ENCODE data around the gene CHKA.
A peak's percentile ranks its signal among the peaks of the same experiment; 100 is the strongest.

The CHKA gene

GRCh38 chr11:68142441-68143309 lies 21.5 kb upstream of the CHKA start:
- no peak for DNase-seq (ENCODE audit: low spot score)

GRCh38 chr11:68142028-68142412 lies 20.8 kb upstream of the CHKA start:
- no peak for DNase-seq (ENCODE audit: low spot score)

- no peak for DNase-seq (ENCODE audit: low spot score)
Observed at GRCh38 chr11:68141246-68142027, 20.2 kb upstream of the CHKA start.

DNA sequence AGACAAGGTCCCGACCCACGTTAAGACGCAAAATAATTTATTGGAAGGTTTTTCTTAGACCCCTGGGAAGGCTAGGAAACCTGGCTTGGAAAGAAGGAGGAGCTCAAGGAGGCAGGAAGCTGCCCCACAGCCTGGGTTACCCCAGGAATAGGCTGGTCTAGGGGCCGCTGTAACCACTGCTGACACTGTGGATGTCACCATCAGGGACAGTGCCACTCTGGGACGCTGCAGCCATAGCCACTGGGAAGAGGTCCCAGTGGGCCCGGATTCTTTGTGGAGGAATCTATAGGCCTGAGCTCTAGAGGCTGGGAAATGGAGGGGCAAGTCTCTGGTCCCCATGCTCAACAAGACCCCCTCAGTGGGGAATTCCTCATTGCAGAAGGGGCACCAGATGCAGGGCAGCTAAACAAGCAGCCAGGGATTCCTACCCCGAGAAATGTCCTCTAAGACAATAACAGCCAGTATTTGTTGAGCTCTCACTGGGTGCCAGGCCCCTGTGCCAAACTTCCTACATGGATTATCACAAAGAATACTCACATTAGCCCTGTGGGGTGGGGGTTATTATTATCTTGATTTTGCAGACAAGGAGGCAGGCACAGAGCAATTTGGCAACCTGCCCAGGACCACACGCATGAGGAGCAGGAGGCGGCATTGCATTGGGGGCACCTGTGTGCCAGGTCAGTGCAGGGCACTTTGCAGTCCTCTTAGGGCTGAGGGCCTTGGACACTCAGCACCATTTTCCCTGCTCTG lies 19.5 kb upstream of the CHKA start:
- DNase-seq (ENCODE audit: low spot score) = no peak

GRCh38 chr11:68138237-68138636 lies 17.0 kb upstream of the CHKA start:
- no peak for DNase-seq (ENCODE audit: low spot score)

- DNase-seq (ENCODE audit: low spot score) = no peak
Observed at GRCh38 chr11:68137833-68138232, 16.6 kb upstream of the CHKA start.

DNA sequence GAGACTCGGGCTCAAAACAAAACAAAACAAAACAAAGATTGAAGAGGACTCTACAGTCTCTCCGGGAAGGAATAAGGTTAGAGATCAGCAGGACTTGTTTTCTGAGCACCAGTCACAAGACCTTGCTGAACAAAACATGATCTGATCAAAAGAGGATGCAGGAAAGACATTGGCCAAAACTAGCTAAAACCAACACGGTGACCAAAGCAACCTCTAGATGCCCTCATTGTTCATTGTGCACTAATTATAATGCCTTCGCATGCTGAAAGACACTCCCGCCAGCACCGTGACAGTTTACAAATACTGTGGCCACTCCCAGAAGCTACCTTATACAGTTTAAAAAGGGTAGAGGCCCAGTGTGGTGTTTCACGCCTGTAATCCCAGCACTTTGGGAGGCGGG lies 15.7 kb upstream of the CHKA start:
- DNase-seq (ENCODE audit: low spot score) = no peak

GRCh38 chr11:68135161-68135560 lies 14.0 kb upstream of the CHKA start:
- DNase-seq (ENCODE audit: low spot score) = no peak

- no peak for DNase-seq (ENCODE audit: low spot score)
Observed at GRCh38 chr11:68133761-68134160, 12.6 kb upstream of the CHKA start.

DNA sequence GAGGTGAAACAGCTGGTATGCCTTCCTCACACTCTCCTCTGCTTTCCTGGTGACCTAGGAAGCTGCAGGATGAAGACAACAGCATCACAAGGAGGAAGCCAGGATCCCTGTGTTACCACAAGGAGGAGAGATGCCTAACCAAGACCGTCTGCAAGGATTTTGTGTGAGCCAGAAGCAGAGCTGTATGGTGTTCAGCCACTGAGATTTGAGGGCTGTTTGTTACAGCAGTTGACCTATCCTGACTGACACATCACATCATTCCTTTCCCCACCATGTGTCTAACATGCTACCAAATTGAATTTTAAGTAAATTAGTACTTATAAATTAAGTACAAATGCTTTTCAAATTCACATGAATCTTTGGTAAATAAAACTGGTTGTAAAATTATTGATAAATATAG lies 8.9 kb upstream of the CHKA start:
- DNase-seq (ENCODE audit: low spot score) = no peak

- DNase-seq (ENCODE audit: low spot score) = peak; percentile 59
Observed at GRCh38 chr11:68128682-68129327, 7.6 kb upstream of the CHKA start.

GRCh38 chr11:68127714-68128681 lies 6.8 kb upstream of the CHKA start:
- peak; percentile 80 for DNase-seq (ENCODE audit: low spot score)

DNA sequence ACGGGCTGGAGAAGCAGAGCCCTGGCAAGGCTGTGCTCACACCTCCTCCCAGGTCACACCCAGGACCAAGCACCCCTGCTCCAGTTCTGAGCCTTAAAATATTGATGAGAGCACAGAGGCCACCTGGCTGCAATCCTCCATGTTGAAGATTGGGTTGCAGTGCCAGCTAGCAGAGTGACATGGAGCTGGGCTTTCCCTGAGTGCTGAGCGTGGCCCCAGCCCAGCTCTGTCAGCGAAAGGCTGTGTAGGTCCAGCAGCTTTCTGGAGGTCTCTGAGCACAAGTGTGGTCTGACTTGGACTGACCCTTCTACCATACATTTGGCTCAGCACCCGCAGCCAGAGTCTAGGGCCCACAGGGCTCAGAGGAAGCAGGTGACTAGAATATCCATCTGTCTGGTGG lies 4.0 kb upstream of the CHKA start:
- DNase-seq (ENCODE audit: low spot score) = no peak

DNA sequence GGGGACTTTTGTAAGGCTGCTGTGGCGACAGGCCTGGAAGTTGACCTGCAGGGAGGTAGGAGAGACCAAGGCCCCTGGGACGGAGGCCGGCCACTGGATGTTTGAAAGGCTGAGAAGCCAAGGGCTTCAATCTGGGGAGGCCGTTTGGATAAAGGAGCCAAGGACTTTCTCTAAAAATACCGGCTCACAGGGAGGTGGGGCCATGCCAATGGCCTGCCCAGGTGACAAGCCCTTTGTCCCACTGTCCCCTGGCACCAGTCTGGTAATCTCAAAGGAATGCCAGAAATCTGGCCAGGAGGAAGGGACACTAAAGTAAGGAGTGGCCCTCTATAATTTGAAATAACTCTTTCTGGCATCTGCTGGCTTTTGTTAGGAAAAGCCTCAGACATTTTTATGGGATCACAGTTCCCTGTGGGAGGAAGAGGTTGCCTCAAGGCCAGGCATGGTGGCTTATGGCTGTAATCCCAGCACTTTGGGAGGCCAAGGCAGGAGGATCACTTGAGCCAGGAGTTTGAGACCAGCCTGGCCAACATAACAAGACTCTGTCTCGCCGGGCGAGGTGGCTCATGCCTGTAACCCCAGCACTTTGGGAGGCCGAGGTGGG lies 1.9 kb upstream of the CHKA start:
- no peak for DNase-seq (ENCODE audit: low spot score)

GRCh38 chr11:68120273-68121066 lies 718 bp downstream of the CHKA start:
- peak; percentile 69 for DNase-seq (ENCODE audit: low spot score)

GRCh38 chr11:68118706-68119448 lies 2.3 kb downstream of the CHKA start:
- no peak for DNase-seq (ENCODE audit: low spot score)

GRCh38 chr11:68117853-68118470 lies 3.2 kb downstream of the CHKA start:
- no peak for DNase-seq (ENCODE audit: low spot score)

GRCh38 chr11:68116974-68117373 lies 4.2 kb downstream of the CHKA start:
- DNase-seq (ENCODE audit: low spot score) = no peak

Measured in GM03348 (cell line).